ENCODE data around the gene TTC6. TPM values are rescaled to one million over a fixed set of nuclear protein-coding genes. Genes with fewer than 3 reads are reported as not detected.

Gene TTC6
- total and polyA plus RNA-seq, 10 of the 15 experiments (the other 5 are each of a cell fraction or from before 2014, with no cell fraction given), result not detected

DNA sequence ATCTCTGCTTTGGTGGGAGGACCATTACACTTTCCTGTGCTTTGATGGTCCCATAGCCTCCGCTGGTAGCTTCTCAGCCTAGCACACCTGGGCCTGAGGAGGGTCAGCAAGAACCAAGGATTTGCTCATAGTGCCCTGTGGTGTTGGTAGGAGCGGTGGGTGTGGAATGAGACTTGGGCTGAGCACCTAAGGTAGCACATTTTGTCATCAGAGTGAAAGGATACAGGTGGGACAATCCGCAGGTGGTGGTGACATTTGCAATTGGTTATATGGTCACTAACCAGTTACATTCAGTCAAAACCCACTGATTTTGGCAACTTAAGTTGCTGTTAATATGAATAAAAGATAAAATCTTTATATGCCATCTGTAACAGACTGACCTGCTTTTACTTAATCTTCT, 46.7 kb downstream of the TTC6 start:
- Histone ChIP-seq H3K79me2 (ENCODE audit: control insufficient read depth, insufficient read depth, low read length) (no peaks in the 10 kb centered on the region), H3K4me3 (no peak overlapping the region), H3K27ac (ENCODE audit: control insufficient read depth, insufficient read depth) (no peak overlapping the region), H3K27me3 (replicated peaks in 1 of 2; ENCODE audit: control insufficient read depth in 2 of 2, insufficient read depth in 2 of 2, low read length in 1 of 2) (no peaks in the 10 kb centered on the region), H4K20me1 (ENCODE audit: control insufficient read depth, insufficient read depth) (no peaks in the 10 kb centered on the region), H3K4me1 (ENCODE audit: control insufficient read depth, insufficient read depth, low read length) (no peaks in the 10 kb centered on the region), H3K36me3 (ENCODE audit: control insufficient read depth in 2 of 2, insufficient read depth in 2 of 2, low read length in 1 of 2) (no peaks in the 10 kb centered on the region), H3K4me2 (ENCODE audit: control insufficient read depth, insufficient read depth) (no peak overlapping the region), H2AFZ (ENCODE audit: control insufficient read depth, low read depth, low read length) (no peak overlapping the region), H3K9me3 (replicated peaks; ENCODE audit: control insufficient read depth, insufficient read depth, low read length) (no peaks in the 10 kb centered on the region), H3K9ac (ENCODE audit: control insufficient read depth, insufficient read depth, low read length) (no peak overlapping the region)
- POLR2A ChIA-PET, result no interaction called here
- intact Hi-C loops (cut with micrococcal nuclease; ENCODE audit: unreplicated experiment) (no loop called here), in situ Hi-C loops (cut with MboI) (no loop called here)
- SMC1A ChIA-PET (ENCODE audit: uncharacterized antibody, unreplicated experiment), result interaction anchor here (1.0 kb wide), 1 partner anchor 75 kb away, joined by 5 read pairs; no protein-coding TSS in a partner anchor
- no TSS peak for BruUV-seq (replicated peaks)
- 9% methylated on average over 3 of the region's 3 CpGs for whole genome bisulfite sequencing (ENCODE audit: insufficient coverage, insufficient replicate concordance, low lambda C conversion rate, missing lambda C conversion rate)
- ATAC-seq (no peak), DNase-seq (ENCODE audit: low read depth, low spot score) (no peak), FAIRE-seq (no peak)
- RAD21 ChIA-PET (ENCODE audit: unreplicated experiment), result no interaction called here
- CTCF ChIA-PET, result interaction anchor here (0.6 kb wide), 1 partner anchor 493 kb away, joined by 3 read pairs; no protein-coding TSS in a partner anchor
- TF ChIP-seq, protein P1, sequence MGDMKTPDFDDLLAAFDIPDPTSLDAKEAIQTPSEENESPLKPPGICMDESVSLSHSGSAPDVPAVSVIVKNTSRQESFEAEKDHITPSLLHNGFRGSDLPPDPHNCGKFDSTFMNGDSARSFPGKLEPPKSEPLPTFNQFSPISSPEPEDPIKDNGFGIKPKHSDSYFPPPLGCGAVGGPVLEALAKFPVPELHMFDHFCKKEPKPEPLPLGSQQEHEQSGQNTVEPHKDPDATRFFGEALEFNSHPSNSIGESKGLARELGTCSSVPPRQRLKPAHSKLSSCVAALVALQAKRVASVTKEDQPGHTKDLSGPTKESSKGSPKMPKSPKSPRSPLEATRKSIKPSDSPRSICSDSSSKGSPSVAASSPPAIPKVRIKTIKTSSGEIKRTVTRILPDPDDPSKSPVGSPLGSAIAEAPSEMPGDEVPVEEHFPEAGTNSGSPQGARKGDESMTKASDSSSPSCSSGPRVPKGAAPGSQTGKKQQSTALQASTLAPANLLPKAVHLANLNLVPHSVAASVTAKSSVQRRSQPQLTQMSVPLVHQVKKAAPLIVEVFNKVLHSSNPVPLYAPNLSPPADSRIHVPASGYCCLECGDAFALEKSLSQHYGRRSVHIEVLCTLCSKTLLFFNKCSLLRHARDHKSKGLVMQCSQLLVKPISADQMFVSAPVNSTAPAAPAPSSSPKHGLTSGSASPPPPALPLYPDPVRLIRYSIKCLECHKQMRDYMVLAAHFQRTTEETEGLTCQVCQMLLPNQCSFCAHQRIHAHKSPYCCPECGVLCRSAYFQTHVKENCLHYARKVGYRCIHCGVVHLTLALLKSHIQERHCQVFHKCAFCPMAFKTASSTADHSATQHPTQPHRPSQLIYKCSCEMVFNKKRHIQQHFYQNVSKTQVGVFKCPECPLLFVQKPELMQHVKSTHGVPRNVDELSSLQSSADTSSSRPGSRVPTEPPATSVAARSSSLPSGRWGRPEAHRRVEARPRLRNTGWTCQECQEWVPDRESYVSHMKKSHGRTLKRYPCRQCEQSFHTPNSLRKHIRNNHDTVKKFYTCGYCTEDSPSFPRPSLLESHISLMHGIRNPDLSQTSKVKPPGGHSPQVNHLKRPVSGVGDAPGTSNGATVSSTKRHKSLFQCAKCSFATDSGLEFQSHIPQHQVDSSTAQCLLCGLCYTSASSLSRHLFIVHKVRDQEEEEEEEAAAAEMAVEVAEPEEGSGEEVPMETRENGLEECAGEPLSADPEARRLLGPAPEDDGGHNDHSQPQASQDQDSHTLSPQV (IDR thresholded peaks at IDR 0.05), result no peak
- TF ChIP-seq MYC (IDR thresholded peaks at IDR 0.05; ENCODE audit: insufficient read depth, insufficient read length, insufficient replicate concordance, low read length, severe bottlenecking) (no peak), ASH2L (IDR thresholded peaks at IDR 0.05; ENCODE audit: borderline replicate concordance, low read depth) (no peak), RELA (IDR thresholded peaks at IDR 0.05; ENCODE audit: borderline replicate concordance, partially characterized antibody) (no peak), JUNB (IDR thresholded peaks at IDR 0.05) (no peak), HCFC1 (IDR thresholded peaks at IDR 0.05; ENCODE audit: low read length) (no peak), EGR1 (IDR thresholded peaks at IDR 0.05; ENCODE audit: borderline replicate concordance in 1 of 2, low read depth in 2 of 2, low read length in 2 of 2) (no peak), IKZF2 (IDR thresholded peaks at IDR 0.05) (no peak), POU2F2 (IDR thresholded peaks at IDR 0.05; ENCODE audit: borderline replicate concordance, low read depth, low read length) (no peak), SMAD1 (IDR thresholded peaks at IDR 0.05; ENCODE audit: low read depth, partially characterized antibody) (no peak), NFXL1 (IDR thresholded peaks at IDR 0.05; ENCODE audit: borderline replicate concordance) (no peak)
- TF ChIP-seq, protein P2, sequence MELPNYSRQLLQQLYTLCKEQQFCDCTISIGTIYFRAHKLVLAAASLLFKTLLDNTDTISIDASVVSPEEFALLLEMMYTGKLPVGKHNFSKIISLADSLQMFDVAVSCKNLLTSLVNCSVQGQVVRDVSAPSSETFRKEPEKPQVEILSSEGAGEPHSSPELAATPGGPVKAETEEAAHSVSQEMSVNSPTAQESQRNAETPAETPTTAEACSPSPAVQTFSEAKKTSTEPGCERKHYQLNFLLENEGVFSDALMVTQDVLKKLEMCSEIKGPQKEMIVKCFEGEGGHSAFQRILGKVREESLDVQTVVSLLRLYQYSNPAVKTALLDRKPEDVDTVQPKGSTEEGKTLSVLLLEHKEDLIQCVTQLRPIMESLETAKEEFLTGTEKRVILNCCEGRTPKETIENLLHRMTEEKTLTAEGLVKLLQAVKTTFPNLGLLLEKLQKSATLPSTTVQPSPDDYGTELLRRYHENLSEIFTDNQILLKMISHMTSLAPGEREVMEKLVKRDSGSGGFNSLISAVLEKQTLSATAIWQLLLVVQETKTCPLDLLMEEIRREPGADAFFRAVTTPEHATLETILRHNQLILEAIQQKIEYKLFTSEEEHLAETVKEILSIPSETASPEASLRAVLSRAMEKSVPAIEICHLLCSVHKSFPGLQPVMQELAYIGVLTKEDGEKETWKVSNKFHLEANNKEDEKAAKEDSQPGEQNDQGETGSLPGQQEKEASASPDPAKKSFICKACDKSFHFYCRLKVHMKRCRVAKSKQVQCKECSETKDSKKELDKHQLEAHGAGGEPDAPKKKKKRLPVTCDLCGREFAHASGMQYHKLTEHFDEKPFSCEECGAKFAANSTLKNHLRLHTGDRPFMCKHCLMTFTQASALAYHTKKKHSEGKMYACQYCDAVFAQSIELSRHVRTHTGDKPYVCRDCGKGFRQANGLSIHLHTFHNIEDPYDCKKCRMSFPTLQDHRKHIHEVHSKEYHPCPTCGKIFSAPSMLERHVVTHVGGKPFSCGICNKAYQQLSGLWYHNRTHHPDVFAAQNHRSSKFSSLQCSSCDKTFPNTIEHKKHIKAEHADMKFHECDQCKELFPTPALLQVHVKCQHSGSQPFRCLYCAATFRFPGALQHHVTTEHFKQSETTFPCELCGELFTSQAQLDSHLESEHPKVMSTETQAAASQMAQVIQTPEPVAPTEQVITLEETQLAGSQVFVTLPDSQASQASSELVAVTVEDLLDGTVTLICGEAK (IDR thresholded peaks at IDR 0.05; ENCODE audit: borderline replicate concordance), result no peak
- TF ChIP-seq, protein P3, sequence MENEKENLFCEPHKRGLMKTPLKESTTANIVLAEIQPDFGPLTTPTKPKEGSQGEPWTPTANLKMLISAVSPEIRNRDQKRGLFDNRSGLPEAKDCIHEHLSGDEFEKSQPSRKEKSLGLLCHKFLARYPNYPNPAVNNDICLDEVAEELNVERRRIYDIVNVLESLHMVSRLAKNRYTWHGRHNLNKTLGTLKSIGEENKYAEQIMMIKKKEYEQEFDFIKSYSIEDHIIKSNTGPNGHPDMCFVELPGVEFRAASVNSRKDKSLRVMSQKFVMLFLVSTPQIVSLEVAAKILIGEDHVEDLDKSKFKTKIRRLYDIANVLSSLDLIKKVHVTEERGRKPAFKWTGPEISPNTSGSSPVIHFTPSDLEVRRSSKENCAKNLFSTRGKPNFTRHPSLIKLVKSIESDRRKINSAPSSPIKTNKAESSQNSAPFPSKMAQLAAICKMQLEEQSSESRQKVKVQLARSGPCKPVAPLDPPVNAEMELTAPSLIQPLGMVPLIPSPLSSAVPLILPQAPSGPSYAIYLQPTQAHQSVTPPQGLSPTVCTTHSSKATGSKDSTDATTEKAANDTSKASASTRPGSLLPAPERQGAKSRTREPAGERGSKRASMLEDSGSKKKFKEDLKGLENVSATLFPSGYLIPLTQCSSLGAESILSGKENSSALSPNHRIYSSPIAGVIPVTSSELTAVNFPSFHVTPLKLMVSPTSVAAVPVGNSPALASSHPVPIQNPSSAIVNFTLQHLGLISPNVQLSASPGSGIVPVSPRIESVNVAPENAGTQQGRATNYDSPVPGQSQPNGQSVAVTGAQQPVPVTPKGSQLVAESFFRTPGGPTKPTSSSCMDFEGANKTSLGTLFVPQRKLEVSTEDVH (IDR thresholded peaks at IDR 0.05; ENCODE audit: low read depth, partially characterized antibody), result no peak

Measured in GM12878 (cell line).